Ovary (tissue), 3 donors: ENCODE data around the gene GOLGA6L6.
"Not testable (repeated sequence)": the region's sequence is repeated elsewhere in the genome, so short reads cannot be mapped to it uniquely, and the experiment has no call there.

ENCODE experiments used
- CTCF ChIP-seq, 3 donors: fragments of 450-650 bp in 2 of 3; fragments of 200-600 bp in 1 of 3; IDR thresholded peaks; one replicate each; pipeline versions ENCODE4 v1.5.1 to v1.8.0; 2016 to 2022; ENCODE audit warnings: antibody characterized with exemption in 3 of 3, mild to moderate bottlenecking in 1 of 3
- EP300 ChIP-seq: sonication (generic); formaldehyde crosslinking; IDR thresholded peaks from one replicate; pipeline ENCODE4 v1.6.1; 2017; ENCODE audit warnings: antibody characterized with exemption
- POLR2A ChIP-seq: fragments of 450-650 bp; IDR thresholded peaks from one replicate; pipeline ENCODE4 v1.6.1; 2017; ENCODE audit warnings: antibody characterized with exemption, mild to moderate bottlenecking, moderate library complexity
- donor health status: DM: no; HTN: no; CAD: no.

GRCh38 chr15:20502839-20503238 is 38.8 kb downstream of the GOLGA6L6 start:
- not testable (repeated sequence) for TF ChIP-seq POLR2A; CTCF (IDR thresholded peaks at IDR 0.05); EP300
